Lung (tissue), 12 donors: Measurements from ENCODE around the gene SFTPA2. TPM values are rescaled to one million over a fixed set of nuclear protein-coding genes. Genes with fewer than 3 reads are reported as not detected.
"Not testable (repeated sequence)": the region's sequence is repeated elsewhere in the genome, so short reads cannot be mapped to it uniquely, and the experiment has no call there.

Source experiments
- ATAC-seq: fragments of 200-7000 bp; cut with Tn5 transposase; one replicate; pipeline ENCODE4 v1.9.1; 2020; ENCODE audit warnings: moderate number of reproducible peaks; ENCODE audit not compliant: insufficient read depth, low FRiP score
- DNase-seq, 3 donors: peaks; one replicate each; pipeline ENCODE4 v3.0.0-alpha.2; 2013 to 2017
- H3K27ac ChIP-seq, 2 donors: one replicate each; pipeline ENCODE4 v1.5.1; 2013; ENCODE audit warnings: mild to moderate bottlenecking in 2 of 2, moderate library complexity in 2 of 2, control low read depth in 1 of 2, inconsistent platforms in 1 of 2, low read depth in 1 of 2, low read length in 1 of 2
- H3K27me3 ChIP-seq, 3 donors: one replicate each; pipeline ENCODE4 v1.5.1; 2013; ENCODE audit warnings: low read length in 2 of 3; ENCODE audit not compliant: control insufficient read depth in 3 of 3, insufficient read depth in 3 of 3
- H3K36me3 ChIP-seq, 4 donors: one replicate each; pipeline ENCODE4 v1.5.1; 2013; ENCODE audit warnings: low read length in 4 of 4, mild to moderate bottlenecking in 1 of 4, moderate library complexity in 1 of 4; ENCODE audit not compliant: control insufficient read depth in 4 of 4, insufficient read depth in 4 of 4
- H3K4me1 ChIP-seq, 5 donors: one replicate each; pipeline ENCODE4 v1.5.1; 2013; ENCODE audit warnings: low read length in 5 of 5, mild to moderate bottlenecking in 2 of 5, moderate library complexity in 1 of 5; ENCODE audit not compliant: control insufficient read depth in 5 of 5, insufficient read depth in 5 of 5
- H3K4me3 ChIP-seq: one replicate; pipeline ENCODE4 v1.5.1; 2013; ENCODE audit warnings: mild to moderate bottlenecking, control low read depth, moderate library complexity
- H3K9ac ChIP-seq, 2 donors: one replicate each; pipeline ENCODE4 v1.5.1; 2013; ENCODE audit warnings: low read length in 2 of 2, control low read depth in 1 of 2; ENCODE audit not compliant: insufficient read depth in 1 of 2
- H3K9me3 ChIP-seq, 4 donors: one replicate each; pipeline ENCODE4 v1.5.1; 2013; ENCODE audit warnings: low read length in 3 of 4, mild to moderate bottlenecking in 1 of 4, moderate library complexity in 1 of 4; ENCODE audit not compliant: control insufficient read depth in 4 of 4, insufficient read depth in 3 of 4
- WGBS, 2 donors: extraction: QIAGEN DNeasy Blood & Tissue Kit; methylation state at CpG; one replicate each; pipeline ENCODE4 v1.1.7; 2013; 5-methylcytosine and 5-hydroxymethylcytosine counted together
- polyA plus RNA-seq, 2 donors: library from polyadenylated mRNA; stranded (reverse); fragments of 200-250 nt; gene quantifications; one replicate each; pipeline ENCODE4 v1.2.1, GENCODE V29; 2013
- total RNA-seq, 2 donors: library from RNA; depleted of rRNA in 1 of 2; stranded (reverse); fragments of >200 nt in 1 of 2; gene quantifications; one replicate each; pipeline ENCODE4 v1.2.1, GENCODE V29; 2014 to 2021
- TF ChIP-seq, protein P1 (sequence below): IDR thresholded peaks from 2 replicates; pipeline ENCODE4 v1.5.1; 2012; ENCODE audit warnings: mild to moderate bottlenecking; ENCODE audit errors: control extremely low read depth, extremely low read depth
- donor health status: control.
- donor health status: control.
- donor health status: Bipolar disorder and iron deficiency.
- donor health status: healthy.
- donor health status: DM: yes; HTN: yes; CAD: no.

Gene SFTPA2
- total and polyA plus RNA-seq, 4 donors, result 921 to 22,611 (median 6,062) TPM

DNA sequence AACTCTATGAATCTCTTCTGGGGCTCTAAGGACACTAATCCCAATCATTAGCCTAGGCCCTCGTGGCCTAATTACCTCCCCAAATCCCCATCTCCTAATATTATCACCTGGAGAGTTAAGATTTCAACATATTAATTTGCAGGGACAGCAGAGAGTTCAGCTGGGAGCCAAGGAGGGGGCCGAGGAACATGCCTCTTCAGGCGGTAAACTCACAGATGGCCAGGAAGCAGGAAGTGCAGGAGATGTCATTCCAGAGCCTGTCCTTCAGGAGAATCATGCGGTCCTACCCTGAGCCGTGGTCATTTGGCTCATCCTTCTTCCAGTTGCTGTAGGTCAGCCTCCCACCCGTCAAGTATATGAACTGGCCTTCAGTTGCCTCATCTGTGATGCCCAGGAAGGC, 21.9 kb upstream of the SFTPA2 start:
- Histone ChIP-seq H3K9ac (no peak overlapping the region), H3K36me3 (no peaks in the 10 kb centered on the region), H3K9me3 (no peaks in the 10 kb centered on the region), H3K27me3 (no peaks in the 10 kb centered on the region), H3K27ac (no peak overlapping the region), H3K4me1 (peaks cover 0 to 1% (median 0%) of the 10 kb centered on the region in 5 donors), H3K4me3 (no peak overlapping the region)
- ATAC-seq (no peak), DNase-seq (no peak)
- TF ChIP-seq, protein P1, sequence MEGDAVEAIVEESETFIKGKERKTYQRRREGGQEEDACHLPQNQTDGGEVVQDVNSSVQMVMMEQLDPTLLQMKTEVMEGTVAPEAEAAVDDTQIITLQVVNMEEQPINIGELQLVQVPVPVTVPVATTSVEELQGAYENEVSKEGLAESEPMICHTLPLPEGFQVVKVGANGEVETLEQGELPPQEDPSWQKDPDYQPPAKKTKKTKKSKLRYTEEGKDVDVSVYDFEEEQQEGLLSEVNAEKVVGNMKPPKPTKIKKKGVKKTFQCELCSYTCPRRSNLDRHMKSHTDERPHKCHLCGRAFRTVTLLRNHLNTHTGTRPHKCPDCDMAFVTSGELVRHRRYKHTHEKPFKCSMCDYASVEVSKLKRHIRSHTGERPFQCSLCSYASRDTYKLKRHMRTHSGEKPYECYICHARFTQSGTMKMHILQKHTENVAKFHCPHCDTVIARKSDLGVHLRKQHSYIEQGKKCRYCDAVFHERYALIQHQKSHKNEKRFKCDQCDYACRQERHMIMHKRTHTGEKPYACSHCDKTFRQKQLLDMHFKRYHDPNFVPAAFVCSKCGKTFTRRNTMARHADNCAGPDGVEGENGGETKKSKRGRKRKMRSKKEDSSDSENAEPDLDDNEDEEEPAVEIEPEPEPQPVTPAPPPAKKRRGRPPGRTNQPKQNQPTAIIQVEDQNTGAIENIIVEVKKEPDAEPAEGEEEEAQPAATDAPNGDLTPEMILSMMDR, result no peak
- 87 to 94% methylated on average over 6 of the region's 6 CpGs for WGBS, 2 donors

DNA sequence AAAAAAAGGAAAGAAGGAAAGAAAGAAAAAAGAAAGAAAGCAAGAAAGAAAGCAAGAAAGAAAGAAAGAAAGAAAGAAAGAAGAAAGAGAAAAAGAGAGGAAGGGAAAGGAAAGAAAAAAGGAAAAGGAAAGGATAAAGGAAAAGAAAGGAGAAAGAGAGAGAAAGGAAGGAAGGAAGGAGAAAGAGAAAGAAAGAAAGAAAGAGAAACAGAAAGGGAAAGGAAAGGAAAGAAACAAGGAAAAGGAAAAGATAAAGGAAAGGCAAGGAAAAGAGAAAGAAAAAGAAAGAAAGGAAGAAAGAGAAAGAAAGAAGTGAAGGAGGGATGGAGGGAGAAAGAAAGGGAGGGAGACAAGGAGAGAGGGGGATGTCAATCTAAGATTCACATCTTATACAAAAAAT, 20.8 kb upstream of the SFTPA2 start:
- H3K36me3 ChIP-seq, result no peaks in the 10 kb centered on the region
- TF ChIP-seq, protein P1, result no peak
- no peaks in the 10 kb centered on the region for H3K9me3 ChIP-seq
- DNase-seq (no peak), ATAC-seq (no peak)
- peaks cover 0 to 1% (median 0%) of the 10 kb centered on the region in 5 donors for H3K4me1 ChIP-seq
- H3K9ac ChIP-seq, result no peak overlapping the region
- H3K27me3 ChIP-seq, result no peaks in the 10 kb centered on the region
- H3K4me3 ChIP-seq, result no peak overlapping the region
- no peak overlapping the region for H3K27ac ChIP-seq

DNA sequence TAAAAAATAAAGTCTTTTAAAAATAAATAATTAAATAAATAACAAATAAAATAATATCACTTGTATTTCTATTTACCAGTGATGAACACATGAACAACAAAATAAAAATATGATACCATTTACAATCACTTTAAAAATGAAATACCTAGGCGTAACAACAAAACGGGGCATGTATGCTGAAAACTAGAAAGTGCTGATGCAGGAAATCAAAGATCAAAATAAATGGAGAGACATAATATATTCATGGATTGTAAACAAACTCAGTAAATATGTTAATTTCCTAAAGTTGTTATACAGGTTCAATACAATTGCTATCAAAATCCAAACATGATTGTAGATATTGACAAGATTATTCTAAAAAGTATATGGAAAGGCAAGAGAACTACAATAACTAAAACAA, 19.2 kb upstream of the SFTPA2 start:
- no peaks in the 10 kb centered on the region for H3K36me3 ChIP-seq
- ATAC-seq, result no peak
- WGBS, 2 donors, result 96 to 97% methylated on average over 2 of the region's 2 CpGs

DNA sequence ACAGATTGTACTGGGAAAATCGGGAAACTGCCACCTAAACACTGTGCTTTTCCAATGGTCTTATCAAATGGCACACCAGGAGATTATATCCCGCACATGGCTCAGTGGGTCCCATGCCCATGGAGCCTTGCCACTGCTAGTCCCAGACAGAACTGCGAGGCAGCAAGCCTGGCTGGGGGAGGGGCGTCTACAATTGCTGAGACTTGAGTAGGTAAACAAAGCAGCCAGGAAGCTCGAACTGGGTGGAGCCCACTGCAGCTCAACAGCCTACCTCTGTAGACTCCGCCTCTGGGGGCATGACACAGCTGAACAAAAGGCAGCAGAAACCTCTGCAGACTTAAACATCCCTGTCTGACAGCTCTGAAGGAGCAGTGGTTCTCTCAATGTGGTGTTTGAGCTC, 10.4 kb upstream of the SFTPA2 start:
- DNase-seq, H3K4me1 ChIP-seq, H3K36me3 ChIP-seq, H3K9me3 ChIP-seq, H3K27me3 ChIP-seq, H3K4me3 ChIP-seq, H3K9ac ChIP-seq, H3K27ac ChIP-seq, ATAC-seq: not testable (repeated sequence)
- 74 to 89% methylated on average over 6 of the region's 6 CpGs for WGBS, 2 donors

More for the DNA sequence above, 19.2 kb upstream of the SFTPA2 start:
- H3K9ac ChIP-seq, result no peak overlapping the region
- H3K27me3 ChIP-seq, result no peaks in the 10 kb centered on the region
- no peak overlapping the region for H3K4me3 ChIP-seq
- TF ChIP-seq, protein P1, result no peak
- DNase-seq, result no peak
- H3K4me1 ChIP-seq, result no peaks in the 10 kb centered on the region
- H3K9me3 ChIP-seq, result no peaks in the 10 kb centered on the region
- H3K27ac ChIP-seq, result no peak overlapping the region
